Peyer's patch (tissue), 4 donors: ENCODE results near the gene PCNT.

Experiments used
- POLR2A ChIP-seq, 2 donors: fragments of 450-650 bp; IDR thresholded peaks; one replicate each; pipeline ENCODE4 v1.5.1; 2017; ENCODE audit warnings: antibody characterized with exemption in 2 of 2, mild to moderate bottlenecking in 2 of 2, moderate library complexity in 2 of 2
- TF ChIP-seq, protein P1 (sequence below), 6 experiments: fragments of 450-650 bp in 4 of 6; fragments of 200-600 bp in 2 of 6; sonication (generic) in 1 of 6; IDR thresholded peaks; one replicate each; pipeline ENCODE4 v1.5.1; 2017 to 2019; ENCODE audit warnings: antibody characterized with exemption in 6 of 6, mild to moderate bottlenecking in 3 of 6, moderate library complexity in 1 of 6

- TF ChIP-seq, protein P1, sequence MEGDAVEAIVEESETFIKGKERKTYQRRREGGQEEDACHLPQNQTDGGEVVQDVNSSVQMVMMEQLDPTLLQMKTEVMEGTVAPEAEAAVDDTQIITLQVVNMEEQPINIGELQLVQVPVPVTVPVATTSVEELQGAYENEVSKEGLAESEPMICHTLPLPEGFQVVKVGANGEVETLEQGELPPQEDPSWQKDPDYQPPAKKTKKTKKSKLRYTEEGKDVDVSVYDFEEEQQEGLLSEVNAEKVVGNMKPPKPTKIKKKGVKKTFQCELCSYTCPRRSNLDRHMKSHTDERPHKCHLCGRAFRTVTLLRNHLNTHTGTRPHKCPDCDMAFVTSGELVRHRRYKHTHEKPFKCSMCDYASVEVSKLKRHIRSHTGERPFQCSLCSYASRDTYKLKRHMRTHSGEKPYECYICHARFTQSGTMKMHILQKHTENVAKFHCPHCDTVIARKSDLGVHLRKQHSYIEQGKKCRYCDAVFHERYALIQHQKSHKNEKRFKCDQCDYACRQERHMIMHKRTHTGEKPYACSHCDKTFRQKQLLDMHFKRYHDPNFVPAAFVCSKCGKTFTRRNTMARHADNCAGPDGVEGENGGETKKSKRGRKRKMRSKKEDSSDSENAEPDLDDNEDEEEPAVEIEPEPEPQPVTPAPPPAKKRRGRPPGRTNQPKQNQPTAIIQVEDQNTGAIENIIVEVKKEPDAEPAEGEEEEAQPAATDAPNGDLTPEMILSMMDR (IDR thresholded peaks at IDR 0.05): no peak
- no peak for TF ChIP-seq POLR2A (IDR thresholded peaks at IDR 0.05)
These were observed 100.7 kb downstream of the PCNT start for GRCh38 chr21:46424621-46425020.
